CD8-positive, alpha-beta memory T cell (primary cell): ENCODE measurements around the gene EHD1. TPM values are rescaled to one million over a fixed set of nuclear protein-coding genes. Genes with fewer than 3 reads are reported as not detected.
A peak's percentile ranks its signal among the peaks of the same experiment; 100 is the strongest.

ENCODE experiments used
- CTCF ChIA-PET: fragments of 350-600 bp; sonication (Branson Sonifier 250); formaldehyde crosslinking; loops from one replicate; lab custom pipeline; 2021; ENCODE audit warnings: antibody characterized with exemption; lab: Charles Lee
- POLR2A ChIA-PET: fragments of 350-600 bp; sonication (Branson Sonifier 250); formaldehyde crosslinking; loops from one replicate; lab custom pipeline; 2021; ENCODE audit warnings: antibody characterized with exemption; lab: Charles Lee
- DNase-seq, 5 donors: peaks; one replicate each; pipeline versions ENCODE4 v3.0.0 to v3.0.0-alpha.2; 2020 to 2022; ENCODE audit warnings: mixed read lengths in 1 of 5
- H3K27ac ChIP-seq: one replicate; pipeline ENCODE4 v1.7.0; 2013; ENCODE audit warnings: low read depth, mild to moderate bottlenecking, low read length, moderate library complexity
- H3K27me3 ChIP-seq: 2 replicates; pipeline ENCODE4 v1.7.0; 2013; ENCODE audit warnings: low read length, mild to moderate bottlenecking; ENCODE audit not compliant: insufficient read depth, poor library complexity, severe bottlenecking
- H3K36me3 ChIP-seq: 2 replicates; pipeline ENCODE4 v1.7.0; 2013; ENCODE audit warnings: mild to moderate bottlenecking, low read length, moderate library complexity; ENCODE audit not compliant: insufficient read depth
- H3K4me1 ChIP-seq: 2 replicates; pipeline ENCODE4 v1.7.0; 2013; ENCODE audit warnings: mild to moderate bottlenecking, low read length, moderate library complexity; ENCODE audit not compliant: insufficient read depth
- H3K4me3 ChIP-seq: 2 replicates; pipeline ENCODE4 v1.7.0; 2013; ENCODE audit warnings: mild to moderate bottlenecking, low read length
- H3K9me3 ChIP-seq: 2 replicates; pipeline ENCODE4 v1.7.0; 2013; ENCODE audit warnings: mild to moderate bottlenecking, low read length
- H3K27ac Mint-ChIP-seq, 8 donors: one replicate each; pipeline ENCODE4 v1.8.0; 2020 to 2021; ENCODE audit warnings: mixed read lengths in 8 of 8, mild to moderate bottlenecking in 6 of 8, inconsistent platforms in 3 of 8, moderate library complexity in 3 of 8
- H3K27me3 Mint-ChIP-seq, 2 donors: one replicate each; pipeline ENCODE4 v1.8.0; 2020 to 2021; ENCODE audit warnings: mixed read lengths in 2 of 2, mild to moderate bottlenecking in 1 of 2, moderate library complexity in 1 of 2
- H3K36me3 Mint-ChIP-seq, 3 donors: one replicate each; pipeline ENCODE4 v1.8.0; 2020 to 2021; ENCODE audit warnings: mixed read lengths in 3 of 3, inconsistent platforms in 1 of 3, mild to moderate bottlenecking in 1 of 3
- H3K4me1 Mint-ChIP-seq, 3 donors: one replicate each; pipeline ENCODE4 v1.8.0; 2020 to 2021; ENCODE audit warnings: mixed read lengths in 3 of 3, inconsistent platforms in 1 of 3, mild to moderate bottlenecking in 1 of 3
- H3K4me3 Mint-ChIP-seq, 7 donors: one replicate each; pipeline ENCODE4 v1.8.0; 2020 to 2021; ENCODE audit warnings: mixed read lengths in 7 of 7, mild to moderate bottlenecking in 6 of 7, moderate library complexity in 4 of 7, inconsistent platforms in 2 of 7
- H3K9me3 Mint-ChIP-seq, 5 donors: one replicate each; pipeline ENCODE4 v1.8.0; 2020 to 2022; ENCODE audit warnings: mixed read lengths in 5 of 5, mild to moderate bottlenecking in 3 of 5, moderate library complexity in 2 of 5, inconsistent platforms in 1 of 5
- polyA plus RNA-seq: library from polyadenylated mRNA; unstranded; fragments of 300-500 nt; fragmentation: Illumina TruSeq; gene quantifications from one replicate; pipeline ENCODE4 v1.2.3, GENCODE V29; 2021
- total RNA-seq, 2 experiments: library from RNA; stranded (reverse); gene quantifications; one replicate each; pipeline ENCODE4 v1.2.3, GENCODE V29; 2021

EHD1 gene
- total and polyA plus RNA-seq, 3 experiments from 2014 or later = 102 to 258 (median 110) TPM

- no peak overlapping the region for H3K4me3 Mint-ChIP-seq
- peaks cover 0 to 20% (median 0%) of the 10 kb centered on the region in 3 donors for H3K36me3 Mint-ChIP-seq
- Histone ChIP-seq H3K4me1 (no peaks in the 10 kb centered on the region), H3K36me3 (no peaks in the 10 kb centered on the region), H3K27me3 (no peaks in the 10 kb centered on the region), H3K9me3 (no peaks in the 10 kb centered on the region), H3K27ac (no peak overlapping the region), H3K4me3 (no peak overlapping the region)
- no peaks in the 10 kb centered on the region for H3K27me3 Mint-ChIP-seq
- no peaks in the 10 kb centered on the region for H3K9me3 Mint-ChIP-seq
- CTCF ChIA-PET = interaction anchor here (0.9 kb wide), 1 partner anchor 9 kb away, joined by 3 read pairs; no protein-coding TSS in a partner anchor
- DNase-seq = no peak
- H3K27ac Mint-ChIP-seq = no peak overlapping the region
- H3K4me1 Mint-ChIP-seq = peaks cover 0 to 2% (median under 1%) of the 10 kb centered on the region in 3 donors
- POLR2A ChIA-PET = no interaction called here
Measured at GRCh38 chr11:64837887-64838351, 40.5 kb downstream of the EHD1 start.

- no peaks in the 10 kb centered on the region for H3K36me3 ChIP-seq
- no peaks in the 10 kb centered on the region for H3K4me1 ChIP-seq
- no peak overlapping the region for H3K4me3 Mint-ChIP-seq
- H3K4me3 ChIP-seq = no peak overlapping the region
- ChIA-PET POLR2A (no interaction called here), CTCF (interaction anchor here (0.9 to 1.2 kb wide), 3 partner anchors 8 to 58 kb away, joined by 3 to 4 read pairs (median 3); partner anchors contain the start of gene CDC42BPG)
- H3K27ac ChIP-seq = no peak overlapping the region
- H3K9me3 ChIP-seq = no peaks in the 10 kb centered on the region
- no peak for DNase-seq
- no peaks in the 10 kb centered on the region for H3K9me3 Mint-ChIP-seq
- H3K27me3 ChIP-seq = no peaks in the 10 kb centered on the region
- peaks cover 0 to 2% (median 0%) of the 10 kb centered on the region in 3 donors for H3K4me1 Mint-ChIP-seq
- peaks cover 0 to 32% (median 0%) of the 10 kb centered on the region in 3 donors for H3K36me3 Mint-ChIP-seq
- H3K27me3 Mint-ChIP-seq = no peaks in the 10 kb centered on the region
- no peak overlapping the region for H3K27ac Mint-ChIP-seq
Measured at GRCh38 chr11:64836448-64837072, 41.9 kb downstream of the EHD1 start.

- H3K4me3 Mint-ChIP-seq = no peak overlapping the region
- H3K27ac ChIP-seq = no peak overlapping the region
- peaks cover 0 to 32% (median 0%) of the 10 kb centered on the region in 3 donors for H3K36me3 Mint-ChIP-seq
- H3K9me3 ChIP-seq = no peaks in the 10 kb centered on the region
- ChIA-PET CTCF (interaction anchor here (1.0 to 2.7 kb wide), 4 partner anchors 8 to 59 kb away, joined by 3 to 7 read pairs (median 4); partner anchors contain the start of gene CDC42BPG), POLR2A (no interaction called here)
- H3K36me3 ChIP-seq = no peaks in the 10 kb centered on the region
- no peak overlapping the region for H3K27ac Mint-ChIP-seq
- no peaks in the 10 kb centered on the region for H3K4me1 ChIP-seq
- H3K4me3 ChIP-seq = no peak overlapping the region
- peaks cover 0 to 2% (median 0%) of the 10 kb centered on the region in 3 donors for H3K4me1 Mint-ChIP-seq
- no peaks in the 10 kb centered on the region for H3K27me3 ChIP-seq
- no peaks in the 10 kb centered on the region for H3K27me3 Mint-ChIP-seq
- DNase-seq = no peak
- H3K9me3 Mint-ChIP-seq = no peaks in the 10 kb centered on the region
Measured at GRCh38 chr11:64835616-64836447, 42.6 kb downstream of the EHD1 start.

- no peak overlapping the region for H3K4me3 Mint-ChIP-seq
- peak overlapping the region in 1 of 8 donors; percentile 35 for H3K27ac Mint-ChIP-seq
- H3K36me3 Mint-ChIP-seq = peaks cover 0 to 38% (median 0%) of the 10 kb centered on the region in 3 donors
- POLR2A ChIA-PET = interaction anchor here (0.6 kb wide), 1 partner anchor 74 kb away, joined by 3 read pairs; no protein-coding TSS in a partner anchor
- no peaks in the 10 kb centered on the region for H3K4me1 ChIP-seq
- no peak overlapping the region for H3K27ac ChIP-seq
- H3K4me3 ChIP-seq = no peak overlapping the region
- CTCF ChIA-PET = interaction anchor here (1.0 to 2.7 kb wide), 4 partner anchors 13 to 61 kb away, joined by 3 to 7 read pairs (median 4); no protein-coding TSS in a partner anchor
- H3K36me3 ChIP-seq = no peaks in the 10 kb centered on the region
- H3K4me1 Mint-ChIP-seq = peaks cover 0 to 2% (median 0%) of the 10 kb centered on the region in 3 donors
- no peak for DNase-seq
- no peaks in the 10 kb centered on the region for H3K27me3 Mint-ChIP-seq
- H3K27me3 ChIP-seq = no peaks in the 10 kb centered on the region
- H3K9me3 ChIP-seq = no peaks in the 10 kb centered on the region
- no peaks in the 10 kb centered on the region for H3K9me3 Mint-ChIP-seq
Measured at GRCh38 chr11:64834723-64835615, 43.5 kb downstream of the EHD1 start.

GRCh38 chr11:64834031-64834722, 44.2 kb downstream of the EHD1 start:
- POLR2A ChIA-PET = interaction anchor here (0.6 kb wide), 1 partner anchor 74 kb away, joined by 3 read pairs; no protein-coding TSS in a partner anchor
- H3K4me3 Mint-ChIP-seq = no peak overlapping the region
- Histone ChIP-seq H3K27ac (no peak overlapping the region), H3K4me1 (no peaks in the 10 kb centered on the region), H3K27me3 (no peaks in the 10 kb centered on the region), H3K36me3 (no peaks in the 10 kb centered on the region), H3K4me3 (no peak overlapping the region), H3K9me3 (no peaks in the 10 kb centered on the region)
- H3K4me1 Mint-ChIP-seq = no peaks in the 10 kb centered on the region
- H3K9me3 Mint-ChIP-seq = no peaks in the 10 kb centered on the region
- CTCF ChIA-PET = interaction anchor here (1.0 to 2.7 kb wide), 3 partner anchors 13 to 60 kb away, joined by 3 to 7 read pairs (median 3); no protein-coding TSS in a partner anchor
- DNase-seq = no peak
- H3K27me3 Mint-ChIP-seq = no peaks in the 10 kb centered on the region
- H3K36me3 Mint-ChIP-seq = peaks cover 0 to 35% (median 0%) of the 10 kb centered on the region in 3 donors
- H3K27ac Mint-ChIP-seq = no peak overlapping the region

- H3K27me3 Mint-ChIP-seq = no peaks in the 10 kb centered on the region
- H3K27me3 ChIP-seq = no peaks in the 10 kb centered on the region
- H3K4me1 Mint-ChIP-seq = no peaks in the 10 kb centered on the region
- CTCF ChIA-PET = interaction anchor here (2.7 kb wide), 1 partner anchor 59 kb away, joined by 7 read pairs; no protein-coding TSS in a partner anchor
- no peak overlapping the region for H3K4me3 Mint-ChIP-seq
- H3K4me1 ChIP-seq = no peaks in the 10 kb centered on the region
- POLR2A ChIA-PET = no interaction called here
- no peak overlapping the region for H3K4me3 ChIP-seq
- no peaks in the 10 kb centered on the region for H3K9me3 ChIP-seq
- no peaks in the 10 kb centered on the region for H3K9me3 Mint-ChIP-seq
- H3K36me3 Mint-ChIP-seq = peaks cover 0 to 36% (median 0%) of the 10 kb centered on the region in 3 donors
- no peak overlapping the region for H3K27ac ChIP-seq
- H3K36me3 ChIP-seq = no peaks in the 10 kb centered on the region
- no peak for DNase-seq
- H3K27ac Mint-ChIP-seq = no peak overlapping the region
Measured at GRCh38 chr11:64833509-64833908, 44.9 kb downstream of the EHD1 start.

GRCh38 chr11:64833198-64833502, 45.3 kb downstream of the EHD1 start:
- no peaks in the 10 kb centered on the region for H3K4me1 ChIP-seq
- H3K36me3 Mint-ChIP-seq = peaks cover 0 to 35% (median 0%) of the 10 kb centered on the region in 3 donors
- DNase-seq = no peak
- H3K4me3 Mint-ChIP-seq = no peak overlapping the region
- CTCF ChIA-PET = interaction anchor here (2.7 kb wide), 1 partner anchor 60 kb away, joined by 7 read pairs; no protein-coding TSS in a partner anchor
- H3K27ac ChIP-seq = no peak overlapping the region
- peaks cover 0 to under 1% of the 10 kb centered on the region in 2 donors for H3K27me3 Mint-ChIP-seq
- no peaks in the 10 kb centered on the region for H3K27me3 ChIP-seq
- POLR2A ChIA-PET = no interaction called here
- H3K9me3 Mint-ChIP-seq = no peaks in the 10 kb centered on the region
- no peak overlapping the region for H3K4me3 ChIP-seq
- no peaks in the 10 kb centered on the region for H3K36me3 ChIP-seq
- no peak overlapping the region for H3K27ac Mint-ChIP-seq
- no peaks in the 10 kb centered on the region for H3K4me1 Mint-ChIP-seq
- H3K9me3 ChIP-seq = no peaks in the 10 kb centered on the region
